ENCODE measurements around the gene ANKRD44. TPM values are rescaled to one million over a fixed set of nuclear protein-coding genes. Genes with fewer than 3 reads are reported as not detected.

Gene ANKRD44
- total RNA-seq, 2 donors from 2014 or later = 7.0 to 10.1 TPM

GRCh38 chr2:196987649-196988364, 322.8 kb downstream of the ANKRD44 start:
- H3K9me3 ChIP-seq = no peaks in the 10 kb centered on the region
- DNase-seq (ENCODE audit: low spot score) = peak; percentile 68
- no peaks in the 10 kb centered on the region for H3K27me3 ChIP-seq
- no peak for TF ChIP-seq CTCF (IDR thresholded peaks at IDR 0.05)
- peak overlapping the region in 1 of 2 donors; percentile 21 for H3K4me3 ChIP-seq
- H3K36me3 ChIP-seq = no peaks in the 10 kb centered on the region
- peak overlapping the region; percentile 72 to 82 for H3K27ac ChIP-seq
- peaks cover 0 to 19% of the 10 kb centered on the region in 2 donors for H3K4me1 ChIP-seq

- Histone ChIP-seq H3K4me3 (peak overlapping the region in 1 of 2 donors; percentile 21), H3K4me1 (peaks cover 0 to 19% of the 10 kb centered on the region in 2 donors)
These were observed 323.3 kb downstream of the ANKRD44 start for GRCh38 chr2:196987298-196987648.

GRCh38 chr2:196985511-196986183, 324.9 kb downstream of the ANKRD44 start:
- H3K36me3 ChIP-seq = no peaks in the 10 kb centered on the region
- H3K4me3 ChIP-seq = no peak overlapping the region
- H3K27ac ChIP-seq = no peak overlapping the region
- TF ChIP-seq CTCF (IDR thresholded peaks at IDR 0.05) = no peak
- H3K4me1 ChIP-seq = peaks cover 0 to 19% of the 10 kb centered on the region in 2 donors
- no peak for DNase-seq (ENCODE audit: low spot score)
- no peaks in the 10 kb centered on the region for H3K9me3 ChIP-seq
- H3K27me3 ChIP-seq = no peaks in the 10 kb centered on the region

More at GRCh38 chr2:196987298-196987648, 323.3 kb downstream of the ANKRD44 start:
- H3K9me3 ChIP-seq = no peaks in the 10 kb centered on the region
- H3K36me3 ChIP-seq = no peaks in the 10 kb centered on the region
- no peak for TF ChIP-seq CTCF (IDR thresholded peaks at IDR 0.05)
- no peaks in the 10 kb centered on the region for H3K27me3 ChIP-seq
- peak overlapping the region; percentile 72 to 82 for H3K27ac ChIP-seq
- no peak for DNase-seq (ENCODE audit: low spot score)

- no peak overlapping the region for H3K27ac ChIP-seq
- DNase-seq (ENCODE audit: low spot score) = no peak
- no peaks in the 10 kb centered on the region for H3K27me3 ChIP-seq
- no peaks in the 10 kb centered on the region for H3K9me3 ChIP-seq
- no peaks in the 10 kb centered on the region for H3K36me3 ChIP-seq
- no peak overlapping the region for H3K4me3 ChIP-seq
- H3K4me1 ChIP-seq = peaks cover 0 to 19% of the 10 kb centered on the region in 2 donors
- no peak for TF ChIP-seq CTCF (IDR thresholded peaks at IDR 0.05)
These were observed 325.7 kb downstream of the ANKRD44 start for GRCh38 chr2:196984903-196985302.

GRCh38 chr2:196983934-196984333, 326.6 kb downstream of the ANKRD44 start:
- DNase-seq (ENCODE audit: low spot score) = no peak

More at GRCh38 chr2:196983934-196984333, 326.6 kb downstream of the ANKRD44 start:
- no peak for TF ChIP-seq CTCF (IDR thresholded peaks at IDR 0.05)
- H3K27ac ChIP-seq = no peak overlapping the region
- H3K9me3 ChIP-seq = no peaks in the 10 kb centered on the region
- H3K4me1 ChIP-seq = peaks cover 0 to 19% of the 10 kb centered on the region in 2 donors
- H3K27me3 ChIP-seq = no peaks in the 10 kb centered on the region
- no peak overlapping the region for H3K4me3 ChIP-seq
- H3K36me3 ChIP-seq = no peaks in the 10 kb centered on the region

All from right atrium auricular region (tissue), 2 donors.